GM21447 (cell line): ENCODE data around the gene PTPRG.

Experiments
- ATAC-seq: cut with Tn5 transposase; IDR thresholded peaks from one replicate; pipeline ENCODE4 v1.9.1; 2021; ENCODE audit not compliant: unreplicated experiment

The PTPRG gene

DNA sequence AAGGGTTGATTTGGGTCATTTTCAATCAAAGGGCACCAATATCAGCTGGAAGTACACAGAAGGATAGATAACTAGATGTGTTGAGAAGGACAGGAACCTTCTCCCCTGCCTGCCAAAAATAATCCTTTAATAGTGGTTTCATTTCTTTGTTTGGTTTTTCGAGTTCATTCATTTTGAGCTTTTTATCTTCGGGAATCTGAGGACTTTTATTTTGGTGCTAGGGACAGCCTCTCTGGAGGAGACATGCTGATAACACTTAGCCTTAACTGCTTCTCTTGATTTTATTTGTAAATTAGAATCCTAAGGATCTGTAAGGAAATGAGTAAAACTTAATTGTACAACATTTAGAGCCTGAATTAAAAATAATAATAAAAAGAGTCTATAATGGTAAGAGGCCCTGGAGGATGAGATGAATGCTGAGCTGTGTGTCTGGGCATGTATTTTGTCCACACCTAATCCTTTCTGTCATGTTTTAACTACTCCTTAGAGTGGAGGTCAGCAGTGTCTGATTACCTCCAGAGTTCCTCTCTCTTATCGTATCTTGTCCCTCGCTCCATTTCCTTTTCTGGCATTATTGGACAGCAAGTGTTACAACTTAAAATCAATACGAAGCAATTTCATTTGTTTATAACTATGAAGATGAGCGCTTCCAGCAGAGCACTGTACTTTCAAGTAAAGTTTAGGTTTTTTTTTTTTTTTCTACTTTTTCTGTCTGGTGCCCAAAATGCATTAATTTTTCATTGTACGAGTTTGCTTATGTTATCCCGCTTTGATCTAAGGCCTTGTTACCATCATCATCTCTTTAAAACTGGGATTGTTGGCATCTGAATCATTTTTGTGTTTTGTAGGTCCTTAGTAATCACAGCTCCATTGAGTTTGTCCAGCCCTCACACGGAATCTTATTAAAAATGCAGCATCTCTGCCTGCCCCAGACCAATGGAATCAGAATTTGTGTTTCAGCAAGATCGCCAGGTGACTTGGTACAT, 22.8 kb downstream of the PTPRG start:
- no peak for ATAC-seq

DNA sequence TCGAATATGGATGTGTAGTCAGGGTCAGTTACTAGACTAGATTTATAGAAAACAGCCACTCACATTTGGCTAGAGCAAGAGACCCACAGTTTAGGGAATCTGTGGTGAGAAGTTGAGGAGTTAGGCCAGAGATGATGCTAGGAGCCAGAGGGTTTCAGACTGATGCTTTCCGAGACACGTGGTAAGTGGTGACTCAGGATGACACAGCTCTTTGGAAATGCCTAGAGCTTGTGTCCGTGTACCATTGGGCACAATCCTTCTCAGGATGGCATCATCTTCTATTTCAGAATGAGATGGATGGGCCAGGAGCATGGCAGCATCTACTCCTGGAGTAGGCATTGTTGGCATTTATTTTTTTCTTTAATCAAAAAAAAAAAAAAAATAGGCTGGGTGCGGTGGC, 28.5 kb downstream of the PTPRG start:
- no peak for ATAC-seq

DNA sequence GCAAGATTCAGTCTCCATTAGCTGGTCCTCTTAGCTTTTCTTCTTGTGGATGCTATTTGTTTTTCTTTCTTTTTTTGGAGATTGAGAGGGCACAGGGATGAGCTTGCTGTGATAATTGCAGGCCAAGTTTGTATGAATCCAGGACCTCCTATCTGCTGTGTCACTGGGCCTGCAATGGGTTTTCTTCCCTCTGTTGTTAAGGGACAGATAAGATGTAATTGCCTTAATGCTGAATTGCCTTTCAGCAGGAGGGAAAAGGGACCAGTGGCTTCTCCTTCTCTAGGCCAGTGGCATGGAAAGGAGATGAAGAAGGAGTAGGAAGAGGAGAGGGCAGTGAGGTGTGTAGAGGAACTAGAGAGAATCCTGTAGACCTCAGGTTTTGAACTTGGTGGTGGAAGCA, 29.9 kb downstream of the PTPRG start:
- ATAC-seq: no peak

DNA sequence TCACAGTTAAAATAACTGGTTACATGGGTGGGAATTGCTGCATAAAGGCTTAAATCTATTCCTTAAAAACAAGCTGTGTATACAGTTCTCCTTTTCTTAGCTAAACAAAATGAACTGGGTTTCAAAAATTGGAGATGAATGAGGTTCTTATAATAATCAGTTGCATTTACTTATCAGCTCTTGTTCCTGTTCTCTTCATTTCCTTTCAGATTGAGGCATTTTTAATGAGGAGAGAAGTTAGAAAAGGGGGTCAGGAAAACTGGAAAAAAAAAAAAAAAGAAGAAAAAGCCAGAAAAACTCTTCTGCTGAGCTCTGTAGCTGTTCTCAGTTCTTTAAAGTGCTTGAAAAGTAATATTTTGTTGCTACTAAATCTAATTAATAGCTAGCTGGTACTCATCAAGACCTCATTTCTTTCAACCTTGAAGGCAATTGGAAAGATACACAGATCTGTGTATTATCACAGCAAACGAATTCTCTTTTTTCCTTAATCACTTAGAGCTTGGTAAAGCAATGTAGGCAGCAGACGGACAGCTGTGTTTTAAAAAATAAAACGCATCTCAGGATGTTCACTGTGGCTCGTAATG, 32.2 kb downstream of the PTPRG start:
- no peak for ATAC-seq

DNA sequence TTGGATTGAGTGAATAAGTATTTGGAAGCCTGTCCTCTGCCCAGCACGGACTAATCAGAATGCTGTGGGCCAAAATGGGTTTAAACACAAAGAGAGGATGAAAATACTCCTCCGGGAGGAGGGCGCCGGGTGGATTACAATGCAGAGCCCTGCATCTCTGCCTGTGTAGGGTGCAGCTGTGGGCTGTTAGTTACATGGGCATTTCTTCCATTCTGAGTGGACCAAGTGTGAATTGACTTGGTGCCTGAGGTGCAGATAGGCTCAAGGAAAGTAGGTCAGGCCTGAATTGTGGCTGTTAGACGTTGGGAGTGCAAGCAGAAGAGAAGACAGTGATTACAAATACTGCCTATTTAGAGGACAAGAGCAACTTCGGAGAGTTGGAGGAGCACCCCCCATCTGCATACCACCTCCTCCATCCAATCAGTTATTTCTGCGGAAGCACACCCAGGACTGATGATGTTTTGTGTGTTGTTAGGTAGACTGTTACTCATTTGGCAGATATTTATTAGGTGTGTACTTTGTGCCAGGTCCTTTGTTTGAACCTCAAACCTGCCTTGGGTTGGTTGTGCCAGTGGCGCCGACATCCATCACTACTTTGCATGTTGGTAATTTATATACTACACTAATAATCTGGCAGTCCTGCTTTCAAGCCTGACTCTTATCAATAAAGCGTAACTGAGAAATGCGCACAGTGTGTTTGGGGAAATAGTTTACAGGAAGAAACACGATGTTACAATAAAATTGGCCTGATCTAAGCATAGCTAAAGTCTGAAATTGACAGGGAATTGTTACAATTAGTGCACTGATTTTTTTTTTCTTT, 33.0 kb downstream of the PTPRG start:
- no peak for ATAC-seq

DNA sequence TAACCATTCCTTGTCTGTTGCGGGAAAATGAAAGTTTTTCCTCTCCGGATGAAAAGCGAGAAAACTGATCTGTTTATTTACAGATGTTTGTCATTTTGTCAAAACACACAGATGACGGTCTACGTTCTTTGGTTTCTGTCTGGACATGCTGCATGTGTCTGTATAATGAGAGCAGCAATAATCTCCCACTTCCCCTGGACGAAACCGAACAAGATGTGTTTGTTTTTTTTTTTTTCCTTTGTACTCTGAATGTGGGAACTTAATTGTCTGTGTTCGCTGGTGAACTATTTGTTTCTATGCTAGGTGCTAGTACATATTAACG, 33.6 kb downstream of the PTPRG start:
- no peak for ATAC-seq

DNA sequence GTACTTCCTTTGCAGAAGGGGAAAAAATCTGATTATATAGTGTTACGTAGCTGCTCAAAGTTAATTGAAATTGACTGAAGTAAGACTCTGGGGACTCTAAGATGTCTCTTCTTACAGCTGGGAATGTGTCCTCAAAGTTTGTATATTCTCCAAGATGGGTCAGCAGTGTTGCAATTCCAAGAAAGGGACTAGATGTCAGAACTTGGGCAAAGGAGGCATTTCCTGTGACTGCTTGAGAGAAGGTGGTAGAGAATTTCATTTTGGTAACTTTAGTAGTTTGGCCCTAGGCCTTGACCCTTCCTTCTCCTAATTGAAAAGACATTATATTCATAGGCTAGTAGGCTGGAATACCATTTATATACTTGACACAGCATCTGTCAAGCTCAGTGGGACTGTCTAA, 33.9 kb downstream of the PTPRG start:
- no peak for ATAC-seq

DNA sequence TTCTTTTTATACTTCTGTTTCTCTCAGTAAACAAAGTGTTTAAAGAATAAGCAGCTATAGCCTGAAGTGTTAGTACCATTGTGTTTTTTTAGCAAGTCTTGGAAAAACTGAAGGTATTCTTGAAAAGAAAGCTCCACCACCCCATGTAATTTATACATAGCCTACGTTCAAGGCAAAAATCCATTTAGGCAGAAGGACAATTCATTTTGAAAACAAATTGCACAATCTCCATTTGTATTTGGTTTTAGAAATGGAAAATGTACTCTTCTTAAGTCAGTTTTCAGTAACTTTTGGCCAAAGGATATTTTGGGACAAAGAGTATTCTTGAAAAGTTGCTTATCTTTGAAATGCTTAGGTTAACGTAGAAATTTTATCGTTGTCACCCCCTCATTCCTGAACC, 34.5 kb downstream of the PTPRG start:
- no peak for ATAC-seq

DNA sequence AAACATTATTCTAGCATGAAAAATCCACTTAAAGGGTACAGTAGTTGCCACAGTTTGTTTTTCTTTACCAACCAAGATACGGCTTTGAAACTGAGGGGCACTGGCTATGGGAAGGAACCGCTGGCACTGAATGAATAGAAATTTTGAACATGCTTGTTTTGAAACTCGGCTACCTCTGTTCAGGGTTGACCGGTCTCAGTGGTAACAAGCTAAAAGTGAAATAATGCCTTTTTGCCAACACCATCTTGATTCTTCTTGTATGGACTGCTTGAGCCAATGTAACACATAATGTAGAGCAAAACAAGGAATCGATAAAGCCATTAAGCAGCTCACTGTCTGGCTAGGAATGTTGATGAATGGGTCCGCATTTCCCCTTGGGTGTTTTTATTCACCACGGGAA, 36.5 kb downstream of the PTPRG start:
- no peak for ATAC-seq

DNA sequence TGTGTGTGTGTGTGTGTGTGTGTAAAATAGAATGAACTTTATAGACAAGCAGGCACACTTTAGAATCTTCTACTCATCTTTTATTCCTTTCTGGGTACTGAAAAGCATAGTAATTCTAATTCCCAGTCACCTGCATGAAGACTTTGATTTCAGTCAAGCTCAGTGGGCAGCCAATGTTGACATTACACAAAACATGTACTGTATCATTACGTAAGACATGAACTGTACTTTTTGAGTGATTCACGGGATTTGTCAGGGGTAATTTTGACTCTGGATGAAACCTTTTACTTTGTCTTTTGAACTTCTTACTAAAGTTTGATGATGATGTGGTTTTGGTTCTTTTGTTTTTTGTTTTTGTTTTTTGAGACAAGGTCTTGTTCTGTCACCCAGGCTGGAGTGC, 38.8 kb downstream of the PTPRG start:
- no peak for ATAC-seq

DNA sequence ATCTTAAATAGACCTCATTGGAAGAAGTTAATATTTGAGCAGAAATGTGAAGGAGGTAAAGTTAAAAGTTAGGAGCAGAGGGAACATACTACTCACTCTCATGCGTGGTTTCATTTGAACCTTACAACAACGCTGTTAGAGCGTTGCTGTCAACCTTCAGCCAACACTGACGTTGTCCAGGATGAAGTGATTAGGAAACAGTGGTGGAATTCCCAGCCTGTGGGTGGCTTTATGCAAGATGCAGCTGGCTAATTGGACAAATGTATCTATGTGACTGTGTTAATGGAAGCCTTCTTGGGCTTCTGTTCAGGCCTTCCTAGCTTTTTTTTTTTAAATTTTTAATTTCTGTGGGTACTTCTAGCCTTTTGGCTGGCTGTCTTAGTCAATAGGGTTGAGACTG, 40.5 kb downstream of the PTPRG start:
- no peak for ATAC-seq

DNA sequence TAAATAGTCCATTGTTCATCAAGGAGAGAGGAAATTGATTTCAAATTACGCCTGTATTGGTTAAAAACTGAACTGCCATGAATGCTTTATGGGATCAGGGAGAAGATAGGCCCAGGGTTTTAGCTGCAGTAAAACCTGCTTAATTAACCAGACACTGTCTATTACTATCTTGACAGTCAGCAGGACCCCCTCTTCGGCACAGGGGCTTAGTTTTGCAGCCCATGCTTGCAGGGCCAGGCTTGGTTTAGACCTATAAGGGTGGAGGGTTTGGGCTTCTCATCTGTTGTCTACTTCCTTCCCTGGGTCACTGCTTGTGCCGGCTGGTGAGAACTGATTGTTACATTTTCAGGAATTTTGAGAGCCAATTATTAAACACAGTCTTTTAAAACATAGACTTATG, 41.1 kb downstream of the PTPRG start:
- no peak for ATAC-seq

DNA sequence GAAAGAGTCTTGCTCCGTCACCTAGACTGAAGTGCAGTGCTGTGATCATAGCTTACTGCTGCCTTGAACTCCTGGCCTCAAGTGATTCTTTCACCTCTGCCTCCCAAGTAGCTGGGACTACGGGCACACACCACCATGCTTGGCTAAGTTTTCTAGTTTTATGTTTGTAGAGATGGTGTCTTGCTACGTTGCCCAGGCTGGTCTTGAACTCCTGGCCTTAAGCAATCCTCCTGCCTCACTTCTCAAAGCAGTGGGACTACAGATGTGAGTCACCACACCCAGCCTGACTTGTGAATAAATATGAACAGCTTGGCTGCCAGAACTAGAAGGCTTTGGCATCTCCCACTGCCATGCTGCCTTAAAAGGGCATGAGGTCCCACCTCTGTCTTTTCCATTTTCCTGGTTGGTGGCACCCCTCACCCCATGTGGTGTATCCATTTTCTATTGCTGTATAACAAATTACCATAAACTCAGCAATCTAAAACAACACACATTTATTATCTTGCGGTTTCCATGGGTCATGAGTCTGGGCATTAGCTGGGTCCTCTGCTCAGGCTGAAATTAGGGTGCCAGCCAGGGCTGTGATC, 44.3 kb downstream of the PTPRG start:
- ATAC-seq: no peak

DNA sequence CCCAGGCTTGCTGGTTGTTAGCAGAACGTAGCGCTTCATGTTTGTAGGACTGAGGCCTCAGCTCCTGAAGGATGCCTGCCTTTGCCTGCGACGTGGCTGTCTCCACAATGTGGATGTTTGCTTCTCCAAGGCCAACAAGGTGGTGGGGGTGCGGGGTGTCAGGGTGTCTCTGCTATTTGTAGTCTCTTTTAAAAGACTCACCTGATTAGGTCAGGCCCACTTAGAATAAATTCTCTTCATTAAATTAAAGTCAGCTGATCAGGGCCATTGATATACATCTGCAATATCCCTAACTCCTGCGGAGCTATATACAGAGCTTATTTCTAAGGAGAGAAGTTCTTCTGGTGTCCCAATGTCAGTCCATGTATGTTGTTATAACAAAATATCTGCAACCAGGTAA, 44.8 kb downstream of the PTPRG start:
- ATAC-seq: no peak

DNA sequence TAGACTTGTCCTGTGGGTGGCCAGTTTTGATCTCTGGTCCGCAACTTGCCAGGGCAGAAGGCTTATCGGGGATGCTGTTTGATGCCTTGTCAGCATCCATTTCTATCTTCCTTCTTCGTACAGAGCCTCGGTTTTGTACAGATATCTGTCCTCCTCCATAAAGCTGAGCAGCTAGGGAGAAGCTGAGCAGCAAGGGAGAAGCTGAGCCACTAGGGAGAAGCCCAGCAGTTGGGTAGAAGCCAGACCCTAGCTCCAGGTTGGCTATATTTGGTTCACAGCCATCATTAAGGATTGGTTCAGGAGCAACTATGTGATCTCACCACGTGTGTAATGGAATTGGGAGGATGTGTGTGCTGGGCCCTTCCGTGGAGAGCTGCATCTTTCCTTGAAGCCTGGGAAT, 46.7 kb downstream of the PTPRG start:
- no peak for ATAC-seq

DNA sequence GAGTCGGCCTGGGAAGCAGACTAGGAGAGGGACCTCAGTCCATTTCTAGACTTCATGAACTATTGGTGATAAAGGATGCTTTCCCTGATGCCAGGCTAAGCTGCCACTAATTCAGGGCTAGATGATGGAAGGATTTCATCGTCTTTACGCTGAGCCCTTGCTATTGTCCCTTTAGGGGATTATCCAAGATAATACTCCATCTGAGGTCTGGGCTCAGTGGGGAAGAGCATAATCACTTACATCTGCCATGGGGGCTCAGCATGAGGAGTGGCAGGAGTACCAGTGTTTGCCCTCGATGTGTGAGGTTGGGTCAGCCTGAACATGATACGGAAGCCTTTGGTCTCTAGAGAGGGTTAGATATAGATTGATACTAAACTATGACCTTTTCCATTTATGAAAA, 47.3 kb downstream of the PTPRG start:
- ATAC-seq: no peak

DNA sequence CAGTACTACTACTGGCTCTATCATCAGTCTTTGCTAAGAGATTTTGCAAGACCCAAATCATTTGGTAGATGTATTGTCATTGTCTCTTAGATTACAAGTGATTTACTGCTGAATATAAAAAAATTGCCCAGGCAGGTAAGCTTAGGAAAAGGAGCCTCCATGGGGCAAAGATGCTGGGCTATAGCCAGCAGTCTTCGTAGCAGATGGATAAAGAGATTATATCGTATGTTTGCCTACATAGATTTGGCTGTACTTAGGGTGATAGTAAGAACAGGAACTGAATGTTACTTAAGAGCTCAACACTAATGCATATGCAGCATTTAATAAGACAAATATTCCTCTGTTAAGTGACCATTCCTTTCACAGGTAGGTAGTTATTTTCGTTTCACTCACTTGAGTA, 48.9 kb downstream of the PTPRG start:
- no peak for ATAC-seq

DNA sequence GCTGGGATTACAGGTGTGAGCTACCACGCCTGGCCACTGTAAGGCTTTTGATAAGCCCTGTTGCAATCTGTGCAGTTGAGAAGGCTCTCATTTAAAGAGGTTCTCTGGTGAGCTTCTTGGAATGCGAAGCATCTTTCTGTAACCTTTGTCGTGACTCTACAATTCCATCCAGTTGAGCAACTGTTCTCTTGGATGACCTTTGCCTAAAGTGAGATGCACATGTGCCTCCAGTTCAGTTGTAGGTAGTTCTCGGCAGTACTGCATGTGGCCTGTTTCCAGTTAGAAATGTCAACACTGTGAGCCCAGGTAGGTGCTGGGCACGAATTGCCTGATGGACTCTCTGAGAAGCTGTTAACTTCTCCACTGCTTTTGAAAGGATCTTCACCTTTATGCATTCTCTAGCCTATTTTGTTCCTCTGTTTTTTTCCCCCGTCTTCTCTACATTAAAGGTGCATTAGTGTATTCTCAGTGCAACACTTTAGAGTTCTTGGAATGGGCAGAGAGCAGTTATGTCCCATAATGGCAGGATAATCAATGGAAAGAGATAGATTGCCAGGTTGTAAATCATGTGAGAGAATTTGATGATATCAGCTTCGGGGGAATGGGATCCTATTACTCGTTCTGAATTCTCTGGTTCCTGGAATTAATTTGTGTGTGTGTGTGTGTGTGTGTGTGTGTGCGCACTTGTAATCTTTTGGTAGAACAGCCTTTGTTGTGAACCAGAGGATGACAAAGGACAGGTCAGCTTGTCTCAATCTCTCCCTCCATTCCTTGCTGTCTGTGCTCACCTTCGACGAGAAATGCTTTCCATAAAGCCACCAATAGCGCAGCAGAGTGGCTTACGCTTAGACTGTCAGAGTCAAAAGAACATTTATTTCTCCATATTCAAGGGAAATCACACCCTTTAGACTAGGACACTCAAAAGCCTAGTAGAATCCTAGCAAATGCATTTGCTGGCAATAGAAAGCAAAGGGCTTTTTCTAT, 51.1 kb downstream of the PTPRG start:
- no peak for ATAC-seq

DNA sequence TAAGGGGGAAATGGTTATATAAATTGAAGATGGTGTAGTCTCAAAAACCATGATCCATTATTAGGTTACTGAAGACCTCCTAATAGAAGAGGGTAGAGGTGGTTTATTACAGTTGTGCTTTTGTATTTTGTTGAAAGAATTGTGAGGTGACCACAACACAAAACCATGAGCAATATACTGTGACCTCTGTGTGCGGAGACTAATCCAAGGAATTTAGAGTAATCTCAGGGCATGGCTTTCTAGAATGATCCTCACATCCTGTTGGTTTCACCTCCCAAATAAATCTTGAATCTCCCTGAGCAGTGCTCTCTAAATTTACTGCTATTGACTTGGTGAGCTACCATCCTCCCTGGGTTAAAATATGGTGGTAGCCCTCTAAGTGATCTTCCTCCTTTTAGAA, 52.3 kb downstream of the PTPRG start:
- ATAC-seq: no peak

DNA sequence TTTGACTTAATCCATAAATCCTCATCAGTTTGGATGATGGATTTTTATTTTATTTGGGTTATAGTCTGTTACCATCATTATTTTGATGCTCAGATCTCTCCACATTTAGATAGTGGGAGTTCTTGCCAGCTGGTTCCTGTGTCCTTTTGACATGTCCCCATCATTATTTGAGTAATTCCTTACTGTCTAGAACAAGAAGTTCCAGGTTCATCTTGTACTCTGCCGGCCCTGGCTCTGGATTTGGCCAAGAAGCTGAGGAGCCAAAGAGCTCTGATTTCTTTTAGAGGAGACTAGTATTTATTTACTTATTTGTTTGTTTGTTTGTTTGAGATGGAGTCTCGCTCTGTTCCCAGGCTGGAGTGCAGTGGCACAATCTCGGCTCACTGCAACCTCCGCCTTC, 54.3 kb downstream of the PTPRG start:
- ATAC-seq: no peak
